Measurements from ENCODE around the gene SDHAF2. TPM values are rescaled to one million over a fixed set of nuclear protein-coding genes. Genes with fewer than 3 reads are reported as not detected.
"Not testable (repeated sequence)": the region's sequence is repeated elsewhere in the genome, so short reads cannot be mapped to it uniquely, and the experiment has no call there.

Gene SDHAF2
- total RNA-seq, 1 donor from 2014 or later, result 13.6 TPM

DNA sequence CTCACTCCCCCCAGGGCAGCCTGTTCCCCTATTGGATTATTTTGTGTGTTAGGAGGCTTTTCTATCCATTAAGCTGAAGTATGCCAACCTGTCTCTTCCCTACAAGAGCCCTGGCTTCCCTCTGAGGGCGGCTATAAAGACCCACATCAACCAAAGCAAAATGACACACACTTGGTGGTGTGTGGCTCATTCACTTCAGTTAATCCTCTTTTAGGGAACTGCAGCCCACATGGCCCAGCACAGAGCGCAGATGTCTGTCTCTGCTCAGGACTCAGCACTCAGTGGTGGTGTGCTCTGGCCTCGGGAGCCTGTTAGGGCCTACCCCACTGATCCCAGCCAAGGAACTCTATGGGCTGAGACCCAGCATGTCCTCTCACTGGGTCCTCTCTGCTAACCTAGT is 46.4 kb downstream of the SDHAF2 start:
- no peak overlapping the region for H3K27ac ChIP-seq
- no peak overlapping the region for H3K4me3 ChIP-seq
- intact Hi-C loops (cut with DNase I), result no loop called here
- H3K27me3 ChIP-seq, result no peaks in the 10 kb centered on the region
- H3K4me1 ChIP-seq, result peaks cover 0 to 16% of the 10 kb centered on the region in 2 donors
- TF ChIP-seq, protein P1, sequence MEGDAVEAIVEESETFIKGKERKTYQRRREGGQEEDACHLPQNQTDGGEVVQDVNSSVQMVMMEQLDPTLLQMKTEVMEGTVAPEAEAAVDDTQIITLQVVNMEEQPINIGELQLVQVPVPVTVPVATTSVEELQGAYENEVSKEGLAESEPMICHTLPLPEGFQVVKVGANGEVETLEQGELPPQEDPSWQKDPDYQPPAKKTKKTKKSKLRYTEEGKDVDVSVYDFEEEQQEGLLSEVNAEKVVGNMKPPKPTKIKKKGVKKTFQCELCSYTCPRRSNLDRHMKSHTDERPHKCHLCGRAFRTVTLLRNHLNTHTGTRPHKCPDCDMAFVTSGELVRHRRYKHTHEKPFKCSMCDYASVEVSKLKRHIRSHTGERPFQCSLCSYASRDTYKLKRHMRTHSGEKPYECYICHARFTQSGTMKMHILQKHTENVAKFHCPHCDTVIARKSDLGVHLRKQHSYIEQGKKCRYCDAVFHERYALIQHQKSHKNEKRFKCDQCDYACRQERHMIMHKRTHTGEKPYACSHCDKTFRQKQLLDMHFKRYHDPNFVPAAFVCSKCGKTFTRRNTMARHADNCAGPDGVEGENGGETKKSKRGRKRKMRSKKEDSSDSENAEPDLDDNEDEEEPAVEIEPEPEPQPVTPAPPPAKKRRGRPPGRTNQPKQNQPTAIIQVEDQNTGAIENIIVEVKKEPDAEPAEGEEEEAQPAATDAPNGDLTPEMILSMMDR (IDR thresholded peaks at IDR 0.05), result no peak
- no peaks in the 10 kb centered on the region for H3K9me3 ChIP-seq
- no peaks in the 10 kb centered on the region for H3K36me3 ChIP-seq
- DNase-seq (ENCODE audit: low spot score in 2 of 2), result no peak

DNA sequence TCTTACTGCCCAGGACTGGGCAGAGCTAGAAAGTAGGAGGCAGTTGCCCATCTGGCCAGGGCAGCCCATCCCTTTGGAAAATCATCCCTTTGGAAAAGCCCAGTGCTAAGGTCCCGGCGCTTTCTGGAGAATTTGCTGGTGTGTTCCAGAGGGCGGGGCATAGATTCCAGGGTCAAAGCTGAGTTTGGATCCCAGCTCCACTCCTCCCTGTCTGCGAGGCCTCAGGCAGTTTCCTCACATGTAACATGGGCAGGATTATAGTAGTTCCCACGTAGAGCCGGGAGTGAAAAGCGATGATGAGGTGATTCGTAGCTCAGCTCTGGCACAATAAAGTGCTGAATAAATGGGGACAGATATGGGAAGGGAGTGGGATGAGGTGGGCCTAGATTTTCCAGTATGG is 47.2 kb downstream of the SDHAF2 start:
- Histone ChIP-seq H3K27ac (no peak overlapping the region), H3K4me3 (no peak overlapping the region), H3K4me1 (peaks cover 0 to 10% of the 10 kb centered on the region in 2 donors), H3K27me3 (no peaks in the 10 kb centered on the region), H3K36me3 (no peaks in the 10 kb centered on the region), H3K9me3 (no peaks in the 10 kb centered on the region)
- intact Hi-C loops (cut with DNase I), result no loop called here
- DNase-seq (ENCODE audit: low spot score in 2 of 2), result no peak
- TF ChIP-seq, protein P1 (IDR thresholded peaks at IDR 0.05), result no peak

DNA sequence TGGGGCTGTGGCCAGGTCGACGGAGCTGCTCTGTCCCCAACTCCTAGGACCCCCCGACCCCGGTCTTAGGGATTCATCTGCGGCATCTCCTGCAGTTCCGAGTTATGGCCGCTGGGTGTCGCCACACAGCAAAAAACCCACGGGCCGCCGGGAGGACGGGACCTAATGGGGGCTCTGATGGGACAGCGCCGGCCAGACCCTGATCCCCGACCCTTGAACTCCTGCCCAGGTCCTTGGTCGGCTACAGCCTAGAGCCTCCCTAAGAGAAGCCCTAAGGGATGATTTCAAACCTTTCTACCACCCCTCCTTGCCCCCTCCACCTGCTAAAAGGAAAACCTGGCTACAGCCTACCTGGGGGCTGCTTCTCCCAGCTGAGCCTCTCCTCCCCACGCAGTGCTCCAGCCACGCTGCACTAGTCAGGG is 47.8 kb downstream of the SDHAF2 start:
- Histone ChIP-seq H3K27ac (no peak overlapping the region), H3K36me3 (no peaks in the 10 kb centered on the region), H3K4me1 (peaks cover 0 to 6% of the 10 kb centered on the region in 2 donors), H3K27me3 (no peaks in the 10 kb centered on the region), H3K4me3 (no peak overlapping the region), H3K9me3 (no peaks in the 10 kb centered on the region)
- TF ChIP-seq, protein P1 (IDR thresholded peaks at IDR 0.05), result peak; percentile 82 to 96 (median 95)
- intact Hi-C loops (cut with DNase I), result loop anchor here (1.0 to 2.0 kb wide), 2 partner anchors 39 to 161 kb away; no protein-coding TSS in a partner anchor
- DNase-seq (ENCODE audit: low spot score in 2 of 2), result no peak

DNA sequence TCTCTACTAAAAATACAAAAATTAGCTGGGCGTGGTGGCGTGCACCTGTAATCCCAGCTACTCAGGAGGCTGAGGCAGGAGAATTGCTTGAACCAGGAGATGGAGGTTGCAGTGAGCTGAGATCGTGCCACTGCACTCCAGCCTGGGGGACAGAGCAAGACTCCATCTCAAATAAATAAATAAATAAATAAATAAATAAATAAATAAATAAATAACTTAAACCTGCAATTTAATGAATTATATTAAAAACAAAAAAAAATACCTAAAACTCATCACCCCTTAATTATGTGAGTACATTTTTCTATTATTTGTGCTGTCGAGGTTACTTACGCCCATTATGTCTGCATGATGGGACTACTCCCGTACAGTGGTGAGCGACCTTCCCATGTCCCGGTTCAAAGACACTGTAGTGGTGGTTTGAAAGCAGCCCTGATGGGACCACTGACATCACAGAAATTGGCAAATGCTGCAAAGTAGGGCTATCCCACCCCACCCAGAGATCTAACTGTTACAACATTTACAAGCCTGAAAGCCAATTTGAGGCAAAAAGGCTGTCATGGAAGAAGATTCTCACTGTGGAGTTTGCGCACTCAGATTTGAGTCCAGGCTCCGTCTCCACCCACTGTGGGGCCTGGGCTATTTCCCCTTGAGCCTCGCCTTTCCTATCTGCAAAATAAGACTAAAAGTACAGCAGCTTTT is 49.6 kb downstream of the SDHAF2 start:
- H3K36me3 ChIP-seq; H3K4me3 ChIP-seq; H3K27me3 ChIP-seq; H3K4me1 ChIP-seq; DNase-seq (ENCODE audit: low spot score in 2 of 2); H3K27ac ChIP-seq; H3K9me3 ChIP-seq: not testable (repeated sequence)
- intact Hi-C loops (cut with DNase I), result loop anchor here (2.0 kb wide), 1 partner anchor 159 kb away; no protein-coding TSS in a partner anchor

DNA sequence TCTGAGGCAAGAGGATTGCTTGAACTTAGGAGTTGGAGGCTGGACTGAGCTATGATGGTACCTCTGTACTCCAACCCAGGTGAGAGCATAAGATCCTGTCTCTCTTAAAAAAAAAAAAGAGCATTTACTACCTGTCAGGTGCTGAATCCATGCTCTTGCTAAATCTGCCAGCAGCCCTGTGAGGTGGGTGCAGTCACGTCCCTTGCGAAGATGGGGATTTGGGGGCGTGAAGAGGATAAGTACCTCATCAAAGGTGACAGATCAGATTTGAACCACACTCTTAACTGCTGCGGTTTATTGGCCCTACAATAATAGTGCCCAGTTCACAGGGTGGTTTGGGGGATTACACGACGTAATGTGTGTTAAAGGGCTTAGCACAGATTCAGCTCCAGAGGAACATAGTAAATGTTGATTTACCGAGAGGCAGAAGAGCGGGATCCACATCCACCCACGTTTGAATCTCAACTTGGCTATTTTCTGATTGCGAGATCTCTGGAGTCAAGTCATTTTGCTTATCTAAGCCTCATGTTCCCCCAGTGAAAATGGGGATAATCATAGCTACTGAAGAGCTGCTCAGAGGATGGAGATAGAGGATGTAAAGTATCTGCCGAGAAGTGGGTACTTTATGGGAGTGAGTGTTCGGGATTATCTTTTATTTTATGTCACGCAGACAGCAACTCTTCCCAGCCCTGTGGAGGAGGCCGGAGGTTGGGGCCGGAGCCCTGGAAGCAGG is 50.5 kb downstream of the SDHAF2 start:
- Histone ChIP-seq H3K4me3 (no peak overlapping the region), H3K9me3 (no peaks in the 10 kb centered on the region), H3K27ac (no peak overlapping the region), H3K27me3 (no peaks in the 10 kb centered on the region), H3K4me1 (peaks cover 0 to 4% of the 10 kb centered on the region in 2 donors), H3K36me3 (no peaks in the 10 kb centered on the region)
- intact Hi-C loops (cut with DNase I), result no loop called here
- no peak for DNase-seq (ENCODE audit: low spot score in 2 of 2)
- TF ChIP-seq, protein P1 (IDR thresholded peaks at IDR 0.05), result no peak

DNA sequence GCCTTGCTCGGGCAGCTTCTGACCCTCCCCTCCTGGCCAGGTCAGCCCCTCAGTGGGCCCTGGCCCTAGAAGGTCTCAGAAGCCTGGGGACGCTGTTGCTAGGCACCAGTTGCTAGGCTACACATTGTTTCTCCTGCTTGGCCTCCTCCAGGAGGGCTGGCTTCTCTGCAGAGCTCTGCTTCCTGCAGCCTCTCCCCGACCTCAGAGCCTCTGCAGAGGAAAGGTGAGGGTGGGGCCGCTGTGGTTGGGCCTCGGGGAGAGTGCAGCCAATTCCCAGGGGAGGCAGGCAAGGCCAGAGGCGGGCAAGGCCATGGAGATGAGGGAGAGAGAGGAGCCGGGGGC is 51.0 kb downstream of the SDHAF2 start:
- TF ChIP-seq, protein P1 (IDR thresholded peaks at IDR 0.05), result no peak
- no peaks in the 10 kb centered on the region for H3K36me3 ChIP-seq
- no peak for DNase-seq (ENCODE audit: low spot score in 2 of 2)
- H3K27me3 ChIP-seq, result no peaks in the 10 kb centered on the region
- H3K9me3 ChIP-seq, result no peaks in the 10 kb centered on the region
- H3K4me1 ChIP-seq, result peaks cover 0 to 4% of the 10 kb centered on the region in 2 donors
- no peak overlapping the region for H3K4me3 ChIP-seq
- intact Hi-C loops (cut with DNase I), result no loop called here
- H3K27ac ChIP-seq, result no peak overlapping the region
